Brain microvascular endothelial cell (primary cell): ENCODE measurements around the gene BRD1.

Experiments
- DNase-seq: peaks from one replicate; pipeline ENCODE4 v3.0.0-alpha.2; 2020
- H3K27ac ChIP-seq: fragments of 250-450 bp; sonication (Bioruptor Pico); 2 replicates; pipeline ENCODE4 v1.5.1; 2020; ENCODE audit warnings: mild to moderate bottlenecking, moderate library complexity
- H3K27me3 ChIP-seq: fragments of 250-450 bp; sonication (Bioruptor Pico); replicated peaks from 2 replicates; pipeline ENCODE4 v1.5.1; 2020; ENCODE audit warnings: mild to moderate bottlenecking
- H3K36me3 ChIP-seq: fragments of 250-450 bp; sonication (Bioruptor Pico); replicated peaks from 2 replicates; pipeline ENCODE4 v1.5.1; 2020; ENCODE audit warnings: mild to moderate bottlenecking
- H3K4me3 ChIP-seq: 2 replicates; pipeline ENCODE4 v1.5.1; 2011; ENCODE audit warnings: low read depth, mild to moderate bottlenecking, control low read depth, low read length, moderate library complexity
- in situ Hi-C: cut with HindIII; loops from 2 replicates; pipeline ENCODE4 v1.10.0; 2017; ENCODE audit warnings: low sequenced_read_pairs, low pct_ligation_motif_present
- TF ChIP-seq, protein P1 (sequence below): IDR thresholded peaks from 2 replicates; pipeline ENCODE4 v1.5.1; 2011; ENCODE audit warnings: low read depth, mild to moderate bottlenecking, moderate library complexity, low read length, control low read depth, inconsistent platforms; ENCODE audit errors: missing control alignments

Gene BRD1

DNA sequence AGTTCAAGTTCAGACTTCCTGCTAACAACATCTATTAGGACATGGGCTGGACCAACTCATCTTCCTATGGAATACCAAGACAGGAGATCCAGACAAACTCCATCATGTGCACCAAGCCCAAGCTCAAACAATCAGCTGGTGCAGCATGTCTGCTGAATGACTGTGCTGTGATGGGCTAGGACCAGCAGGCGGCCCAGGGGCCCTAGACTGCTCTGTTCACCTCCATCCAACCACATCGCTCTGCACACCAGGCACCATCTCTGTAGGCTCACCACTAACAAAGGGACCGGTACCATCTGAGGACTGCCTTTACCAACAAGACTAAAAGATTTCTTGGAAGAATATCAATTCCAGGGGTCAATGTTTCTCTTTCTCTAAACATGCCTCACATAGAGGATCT is 10.3 kb downstream of the BRD1 start:
- peaks cover 41% of the 10 kb centered on the region for H3K36me3 ChIP-seq
- H3K27ac ChIP-seq: no peak overlapping the region
- TF ChIP-seq, protein P1, sequence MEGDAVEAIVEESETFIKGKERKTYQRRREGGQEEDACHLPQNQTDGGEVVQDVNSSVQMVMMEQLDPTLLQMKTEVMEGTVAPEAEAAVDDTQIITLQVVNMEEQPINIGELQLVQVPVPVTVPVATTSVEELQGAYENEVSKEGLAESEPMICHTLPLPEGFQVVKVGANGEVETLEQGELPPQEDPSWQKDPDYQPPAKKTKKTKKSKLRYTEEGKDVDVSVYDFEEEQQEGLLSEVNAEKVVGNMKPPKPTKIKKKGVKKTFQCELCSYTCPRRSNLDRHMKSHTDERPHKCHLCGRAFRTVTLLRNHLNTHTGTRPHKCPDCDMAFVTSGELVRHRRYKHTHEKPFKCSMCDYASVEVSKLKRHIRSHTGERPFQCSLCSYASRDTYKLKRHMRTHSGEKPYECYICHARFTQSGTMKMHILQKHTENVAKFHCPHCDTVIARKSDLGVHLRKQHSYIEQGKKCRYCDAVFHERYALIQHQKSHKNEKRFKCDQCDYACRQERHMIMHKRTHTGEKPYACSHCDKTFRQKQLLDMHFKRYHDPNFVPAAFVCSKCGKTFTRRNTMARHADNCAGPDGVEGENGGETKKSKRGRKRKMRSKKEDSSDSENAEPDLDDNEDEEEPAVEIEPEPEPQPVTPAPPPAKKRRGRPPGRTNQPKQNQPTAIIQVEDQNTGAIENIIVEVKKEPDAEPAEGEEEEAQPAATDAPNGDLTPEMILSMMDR: no peak
- DNase-seq: no peak
- in situ Hi-C loops: no loop called here
- H3K27me3 ChIP-seq: no peaks in the 10 kb centered on the region
- H3K4me3 ChIP-seq: no peak overlapping the region

DNA sequence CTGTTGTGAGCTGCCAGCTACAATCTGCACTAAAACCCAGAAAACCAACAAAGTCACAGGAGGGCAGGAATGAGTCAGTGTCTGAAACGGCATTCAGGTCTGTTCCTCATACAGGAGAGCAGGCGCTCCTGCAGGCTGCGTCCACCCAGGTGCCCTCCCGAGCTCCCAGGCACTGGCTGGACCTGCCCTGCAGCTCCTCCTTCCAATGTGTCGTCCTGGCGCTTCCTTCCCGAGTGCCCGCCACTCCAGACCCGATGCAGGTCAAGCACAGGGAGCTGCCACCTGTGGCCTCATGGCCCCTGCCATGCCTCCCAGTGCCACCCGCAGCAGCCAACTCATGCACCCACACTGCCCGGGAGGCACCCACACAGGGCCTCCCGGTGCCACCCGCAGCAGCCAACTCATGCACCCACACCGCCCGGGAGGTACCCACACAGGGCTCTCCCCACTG is 12.0 kb downstream of the BRD1 start:
- in situ Hi-C loops: no loop called here
- H3K4me3 ChIP-seq: no peak overlapping the region
- H3K27ac ChIP-seq: no peak overlapping the region
- peaks cover 34% of the 10 kb centered on the region for H3K36me3 ChIP-seq
- TF ChIP-seq, protein P1: no peak
- H3K27me3 ChIP-seq: no peaks in the 10 kb centered on the region
- DNase-seq: peak; percentile 14

DNA sequence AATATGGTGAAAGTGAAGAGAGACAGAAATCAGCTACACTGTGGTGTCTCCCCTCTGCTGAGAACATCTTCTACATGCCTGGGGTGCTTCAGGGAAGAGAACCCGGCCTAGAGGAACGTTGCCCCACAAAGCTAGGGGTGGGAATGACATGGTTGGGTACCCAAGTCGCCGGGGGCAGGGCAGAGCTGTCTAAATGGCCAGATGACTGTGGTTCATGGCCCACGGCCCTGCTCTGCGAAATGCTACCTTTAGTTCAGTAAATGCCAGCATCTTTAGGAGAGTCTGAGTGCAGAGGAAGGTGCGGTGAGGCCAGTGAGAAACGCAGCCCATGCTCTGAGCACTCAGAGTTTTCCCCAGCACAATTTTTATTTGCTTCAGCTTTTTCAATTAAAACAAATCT is 12.8 kb downstream of the BRD1 start:
- in situ Hi-C loops: no loop called here
- peaks cover 32% of the 10 kb centered on the region for H3K36me3 ChIP-seq
- TF ChIP-seq, protein P1: no peak

DNA sequence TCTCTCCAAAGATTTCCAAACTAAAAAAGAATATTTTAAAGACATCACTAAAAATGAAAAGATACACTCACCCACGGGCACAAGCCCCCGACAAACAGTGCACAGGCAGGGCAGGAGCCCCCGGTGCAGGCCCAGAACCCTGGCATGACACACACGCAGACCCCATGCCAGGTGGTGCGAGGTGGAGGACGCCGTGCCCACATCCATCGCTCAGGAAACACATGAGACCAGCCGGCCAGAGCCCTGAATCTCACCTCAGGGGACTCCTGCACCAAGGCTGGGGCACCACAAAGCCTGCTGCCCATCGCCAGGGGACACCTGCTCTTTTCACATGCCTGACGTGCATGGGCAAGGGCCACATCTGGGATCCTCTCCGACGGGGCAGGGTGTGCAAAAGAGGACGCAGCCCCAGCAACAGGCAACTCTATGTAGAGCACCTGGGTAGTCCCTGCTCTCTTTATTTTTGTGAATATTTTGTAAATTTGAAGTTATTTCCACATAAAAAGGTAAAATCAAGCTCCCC is 13.4 kb downstream of the BRD1 start:
- peaks cover 28% of the 10 kb centered on the region for H3K36me3 ChIP-seq
- no peaks in the 10 kb centered on the region for H3K27me3 ChIP-seq
- H3K27ac ChIP-seq: no peak overlapping the region
- H3K4me3 ChIP-seq: no peak overlapping the region
- in situ Hi-C loops: no loop called here
- TF ChIP-seq, protein P1: no peak
- no peak for DNase-seq

More for the DNA sequence above, 12.8 kb downstream of the BRD1 start:
- H3K27ac ChIP-seq: no peak overlapping the region
- H3K27me3 ChIP-seq: no peaks in the 10 kb centered on the region
- no peak overlapping the region for H3K4me3 ChIP-seq
- no peak for DNase-seq

DNA sequence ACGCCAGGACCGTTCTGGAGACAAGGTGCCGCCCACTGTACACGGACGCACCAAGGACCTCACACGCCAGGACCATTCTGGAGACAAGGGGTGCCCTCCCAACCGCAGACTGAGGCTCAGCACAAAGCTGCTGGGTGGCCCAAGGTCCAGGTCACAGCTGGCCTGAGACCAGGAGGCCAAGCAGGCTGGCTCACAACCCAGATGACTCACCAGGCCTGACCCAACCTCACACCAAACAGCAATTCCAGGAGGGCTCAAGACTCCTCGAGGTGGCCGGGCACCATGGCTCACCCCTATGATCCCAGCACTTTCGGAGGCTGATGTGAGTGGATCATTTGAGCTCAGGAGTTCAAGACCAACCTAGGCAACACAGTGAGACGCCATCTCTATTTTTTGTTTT is 14.8 kb downstream of the BRD1 start:
- no peak overlapping the region for H3K4me3 ChIP-seq
- no peak for DNase-seq
- TF ChIP-seq, protein P1: no peak
- in situ Hi-C loops: no loop called here
- H3K27ac ChIP-seq: no peak overlapping the region
- peaks cover 18% of the 10 kb centered on the region for H3K36me3 ChIP-seq
- H3K27me3 ChIP-seq: no peaks in the 10 kb centered on the region
